ENCODE results near the gene S1PR2. TPM values are rescaled to one million over a fixed set of nuclear protein-coding genes. Genes with fewer than 3 reads are reported as not detected.
A peak's percentile ranks its signal among the peaks of the same experiment; 100 is the strongest.

The S1PR2 gene
- total and polyA plus RNA-seq, 9 of the 15 experiments (the other 6 are each of a cell fraction or from before 2014, with no cell fraction given), result 1.5 to 3.9 (median 2.0) TPM

DNA sequence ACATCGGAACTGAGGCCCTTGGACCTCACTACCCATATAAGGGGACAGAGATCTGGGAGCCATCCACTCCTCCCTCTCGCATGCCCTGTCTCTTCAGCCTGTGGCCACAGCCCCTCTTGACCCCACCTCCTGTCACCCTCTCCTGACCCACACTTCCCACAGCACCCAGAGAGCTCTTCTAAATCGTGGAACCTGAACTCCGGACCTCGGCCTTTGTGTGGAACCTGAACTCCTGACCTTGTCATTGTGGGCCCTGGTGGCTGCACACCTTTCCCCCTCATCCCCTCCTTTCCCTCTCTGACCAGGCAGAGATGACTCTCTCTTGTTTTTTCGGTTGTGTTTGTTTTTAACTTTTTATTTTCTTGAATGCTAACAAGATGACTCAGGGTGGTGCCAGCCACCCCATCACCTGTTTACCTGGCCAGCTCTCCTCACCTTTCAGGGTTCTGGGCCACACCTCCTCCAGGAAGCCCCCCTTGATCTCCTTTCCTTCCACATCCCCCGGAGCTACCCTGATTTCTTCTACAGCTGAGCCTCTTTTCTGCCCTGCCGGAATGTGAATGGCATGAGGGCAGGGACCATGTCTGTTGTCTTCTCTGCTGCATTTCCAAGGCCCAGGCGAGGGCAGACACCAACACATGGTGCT, 26.0 kb upstream of the S1PR2 start:
- Histone ChIP-seq H3K4me1 (replicated peaks in 1 of 2; ENCODE audit: control insufficient read depth in 2 of 2, insufficient read depth in 2 of 2, low read length in 2 of 2) (peaks cover 9 to 52% of the 10 kb centered on the region in 2 experiments; a peak in 4 of 5 replicates), H3K4me3 (no peak overlapping the region), H3K9me1 (ENCODE audit: control insufficient read depth, insufficient read depth, low read length) (no peaks in the 10 kb centered on the region), H3K27ac (ENCODE audit: extremely low read depth, low read depth, low read length) (no peak overlapping the region), H4K20me1 (replicated peaks; ENCODE audit: control insufficient read depth, insufficient read depth, low read length) (no peaks in the 10 kb centered on the region; the same call in 1 of the 2 replicates), H3K79me2 (ENCODE audit: control insufficient read depth, insufficient read depth, low read length) (peaks cover 25% of the 10 kb centered on the region), H2AFZ (ENCODE audit: low read depth, low read length) (no peak overlapping the region), H3K36me3 (ENCODE audit: control insufficient read depth, insufficient read depth, low read length) (peaks cover 60% of the 10 kb centered on the region), H3K27me3 (ENCODE audit: control insufficient read depth in 2 of 2, insufficient read depth in 2 of 2, low read length in 2 of 2) (no peaks in the 10 kb centered on the region), H3K9ac (ENCODE audit: insufficient read depth in 1 of 2, low read depth in 2 of 2, low read length in 2 of 2) (no peak overlapping the region; a peak in 1 of 4 replicates), H3K4me2 (ENCODE audit: insufficient read depth, low read length) (no peak overlapping the region), H3K9me3 (replicated peaks; ENCODE audit: control insufficient read depth, insufficient read depth, low read depth, low read length) (no peaks in the 10 kb centered on the region)
- no peak for ATAC-seq
- FAIRE-seq, result no peak
- TF ChIP-seq, protein P1, sequence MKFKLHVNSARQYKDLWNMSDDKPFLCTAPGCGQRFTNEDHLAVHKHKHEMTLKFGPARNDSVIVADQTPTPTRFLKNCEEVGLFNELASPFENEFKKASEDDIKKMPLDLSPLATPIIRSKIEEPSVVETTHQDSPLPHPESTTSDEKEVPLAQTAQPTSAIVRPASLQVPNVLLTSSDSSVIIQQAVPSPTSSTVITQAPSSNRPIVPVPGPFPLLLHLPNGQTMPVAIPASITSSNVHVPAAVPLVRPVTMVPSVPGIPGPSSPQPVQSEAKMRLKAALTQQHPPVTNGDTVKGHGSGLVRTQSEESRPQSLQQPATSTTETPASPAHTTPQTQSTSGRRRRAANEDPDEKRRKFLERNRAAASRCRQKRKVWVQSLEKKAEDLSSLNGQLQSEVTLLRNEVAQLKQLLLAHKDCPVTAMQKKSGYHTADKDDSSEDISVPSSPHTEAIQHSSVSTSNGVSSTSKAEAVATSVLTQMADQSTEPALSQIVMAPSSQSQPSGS (CRISPR knock-in tag; IDR thresholded peaks at IDR 0.05), result no peak
- TF ChIP-seq KDM1A (IDR thresholded peaks at IDR 0.05) (0 out of 4 replicates have a peak, but pooled peaks of 1 of the 2 experiments have one; percentile 17), HOXB6 (CRISPR knock-in tag; IDR thresholded peaks at IDR 0.05; ENCODE audit: borderline replicate concordance) (no peak), ZFP36 (IDR thresholded peaks at IDR 0.05; ENCODE audit: low read depth, low read length, partially characterized antibody) (peak; percentile 91), ZNF583 (CRISPR knock-in tag; IDR thresholded peaks at IDR 0.05) (no peak), ZNF239 (CRISPR knock-in tag; IDR thresholded peaks at IDR 0.05) (no peak), RBM25 (IDR thresholded peaks at IDR 0.05; ENCODE audit: low read depth, low read length, severe bottlenecking) (peak; percentile 48)
- no peak for DNase-seq (ENCODE audit: extremely low read depth in 1 of 4, low spot score in 3 of 4)
- in situ Hi-C loops (cut with MboI) (no loop called here), intact Hi-C loops (cut with micrococcal nuclease) (no loop called here)
- 86% methylated on average over 7 of the region's 9 CpGs for WGBS (ENCODE audit: insufficient coverage, low coverage, missing lambda C conversion rate)
- POLR2A ChIA-PET, result interaction anchor here (0.9 kb wide), 1 partner anchor 128 kb away, joined by 3 read pairs; no protein-coding TSS in a partner anchor
- BruUV-seq (replicated peaks), result no TSS peak
- CTCF ChIA-PET (ENCODE audit: low intra/inter-chr PET ratio), result interaction anchor here (5.5 kb wide), 1 partner anchor 133 kb away, joined by 72 read pairs; no protein-coding TSS in a partner anchor

Measured in K562 (cell line).